ENCODE measurements around the gene TMEM164. TPM values are rescaled to one million over a fixed set of nuclear protein-coding genes. Genes with fewer than 3 reads are reported as not detected.

The TMEM164 gene
- total and polyA plus RNA-seq, 10 of the 15 experiments (the other 5 are each of a cell fraction or from before 2014, with no cell fraction given) = 0.61 to 18.3 (median 7.0) TPM

- no peak for TF ChIP-seq BCL3 (IDR thresholded peaks at IDR 0.05; ENCODE audit: borderline replicate concordance, insufficient read depth, low read depth, low read length, poor library complexity, severe bottlenecking)
These were observed 48.0 kb upstream of the TMEM164 start (continued) for GRCh38 chrX:109954955-109955354.

GRCh38 chrX:109958266-109958665 is 44.6 kb upstream of the TMEM164 start:
- no TSS peak for BruUV-seq (replicated peaks)
- no peak for DNase-seq (ENCODE audit: low read depth, low spot score)
- SMC1A ChIA-PET (ENCODE audit: uncharacterized antibody, unreplicated experiment) = interaction anchor here (0.6 to 1.3 kb wide), 2 partner anchors 23 to 37 kb away, joined by 3 to 4 read pairs; no protein-coding TSS in a partner anchor
- Histone ChIP-seq H3K4me3 (no peak overlapping the region), H4K20me1 (ENCODE audit: control insufficient read depth, insufficient read depth) (no peaks in the 10 kb centered on the region), H3K27me3 (replicated peaks in 1 of 2; ENCODE audit: control insufficient read depth in 2 of 2, insufficient read depth in 2 of 2, low read length in 1 of 2) (no peaks in the 10 kb centered on the region), H3K4me1 (ENCODE audit: control insufficient read depth, insufficient read depth, low read length) (0 out of 2 replicates have a peak, but pooled peaks cover 3% of the 10 kb centered on the region), H2AFZ (ENCODE audit: control insufficient read depth, low read depth, low read length) (no peak overlapping the region), H3K36me3 (ENCODE audit: control insufficient read depth in 2 of 2, insufficient read depth in 2 of 2, low read length in 1 of 2) (no peaks in the 10 kb centered on the region), H3K9me3 (replicated peaks; ENCODE audit: control insufficient read depth, insufficient read depth, low read length) (no peaks in the 10 kb centered on the region), H3K9ac (ENCODE audit: control insufficient read depth, insufficient read depth, low read length) (no peak overlapping the region), H3K27ac (ENCODE audit: control insufficient read depth, insufficient read depth) (no peak overlapping the region), H3K4me2 (ENCODE audit: control insufficient read depth, insufficient read depth) (no peak overlapping the region), H3K79me2 (ENCODE audit: control insufficient read depth, insufficient read depth, low read length) (no peaks in the 10 kb centered on the region)
- intact Hi-C loops (cut with micrococcal nuclease; ENCODE audit: unreplicated experiment) (no loop called here), in situ Hi-C loops (cut with MboI) (no loop called here)
- RAD21 ChIA-PET (ENCODE audit: unreplicated experiment) = no interaction called here
- no peak for ATAC-seq
- FAIRE-seq = no peak
- no peak for TF ChIP-seq POLR2AphosphoS5 (IDR thresholded peaks at IDR 0.05; ENCODE audit: low read length)
- TF ChIP-seq POLR2AphosphoS2 (IDR thresholded peaks at IDR 0.05; ENCODE audit: low read depth, low read length) = no peak
- no peak for TF ChIP-seq RUNX3 (IDR thresholded peaks at IDR 0.05; ENCODE audit: low read length)
- TF ChIP-seq IRF3 (IDR thresholded peaks at IDR 0.05) = no peak
- TF ChIP-seq CHD1 (IDR thresholded peaks at IDR 0.05; ENCODE audit: low read depth, low read length) = no peak
- TF ChIP-seq KAT2A (conservative IDR thresholded peaks at IDR 0.05; ENCODE audit: control insufficient read depth, low read depth, low read length) = no peak
- TF ChIP-seq KDM1A (IDR thresholded peaks at IDR 0.05; ENCODE audit: borderline replicate concordance) = no peak
- no peak for TF ChIP-seq GATAD2B (conservative IDR thresholded peaks at IDR 0.05; ENCODE audit: low read depth)
- TF ChIP-seq CHD2 (IDR thresholded peaks at IDR 0.05; ENCODE audit: borderline replicate concordance, low read depth, low read length) = no peak
- TF ChIP-seq TBL1XR1 (IDR thresholded peaks at IDR 0.05; ENCODE audit: low read depth, low read length) = no peak
- no peak for TF ChIP-seq ZBTB4 (CRISPR knock-in tag; IDR thresholded peaks at IDR 0.05)
- CTCF ChIA-PET = interaction anchor here (0.9 kb wide), 1 partner anchor 67 kb away, joined by 3 read pairs; no protein-coding TSS in a partner anchor
- POLR2A ChIA-PET = no interaction called here

Measured in GM12878 (cell line).